ENCODE data around the gene RHOJ. TPM values are rescaled to one million over a fixed set of nuclear protein-coding genes. Genes with fewer than 3 reads are reported as not detected.

RHOJ gene
- total and polyA plus RNA-seq, 2 experiments from 2014 or later, result 0.17 TPM; not detected in 1

- Mint-ChIP-seq H3K4me3 (no peak overlapping the region), H3K36me3 (ENCODE audit: low read depth) (no peaks in the 10 kb centered on the region), H3K27me3 (ENCODE audit: insufficient read depth, low read depth, poor library complexity) (no peaks in the 10 kb centered on the region), H3K27ac (no peak overlapping the region), H3K4me1 (peaks cover 7% of the 10 kb centered on the region), H3K9me3 (no peaks in the 10 kb centered on the region)
- H3F3A ChIP-seq (replicated peaks; ENCODE audit: low read depth), result no peaks in the 10 kb centered on the region
- peaks cover 7% of the 10 kb centered on the region; the same call in 1 of the 2 replicates for H3K9me2 ChIP-seq (ENCODE audit: insufficient read depth)
- no peak overlapping the region for H3K27ac ChIP-seq (ENCODE audit: low read depth)
- TF ChIP-seq EZH2phosphoT487 (IDR thresholded peaks at IDR 0.05; ENCODE audit: unreplicated experiment) (no peak), JUNB (IDR thresholded peaks at IDR 0.05; ENCODE audit: unreplicated experiment) (no peak), POLR2AphosphoS5 (IDR thresholded peaks at IDR 0.05; ENCODE audit: low read depth) (no peak), ZNF462 (CRISPR knock-in tag; IDR thresholded peaks at IDR 0.05) (no peak), ZNF114 (CRISPR knock-in tag; IDR thresholded peaks at IDR 0.05) (no peak), NANOG (IDR thresholded peaks at IDR 0.05; ENCODE audit: borderline replicate concordance) (no peak), CTCF (conservative IDR thresholded peaks at IDR 0.05; ENCODE audit: low read depth in 2 of 2) (no peak), CREB1 (CRISPR knock-in tag; IDR thresholded peaks at IDR 0.05; ENCODE audit: low read depth) (no peak), ETS1 (IDR thresholded peaks at IDR 0.05) (no peak), ZNF331 (CRISPR knock-in tag; IDR thresholded peaks at IDR 0.05; ENCODE audit: low read depth) (no peak), EZH2 (IDR thresholded peaks at IDR 0.05; ENCODE audit: low read depth, unreplicated experiment) (no peak), REST (IDR thresholded peaks at IDR 0.05; ENCODE audit: unreplicated experiment) (no peak), STAT1 (IDR thresholded peaks at IDR 0.05; ENCODE audit: unreplicated experiment) (no peak)
- no peak overlapping the region for H3K4me2 ChIP-seq
- no peak overlapping the region for H3K4me3 ChIP-seq
- DNase-seq (ENCODE audit: low spot score) (peak; percentile 24), ATAC-seq (no peak)
- H3K36me3 ChIP-seq (ENCODE audit: insufficient read depth), result no peaks in the 10 kb centered on the region
- H3K27me3 ChIP-seq (ENCODE audit: insufficient read depth), result no peaks in the 10 kb centered on the region
- H3K79me2 ChIP-seq (replicated peaks; ENCODE audit: insufficient read depth), result no peaks in the 10 kb centered on the region
- peak overlapping the region; percentile 67; the same call in 1 of the 2 replicates for H2AFZ ChIP-seq
- no peaks in the 10 kb centered on the region for H3K4me1 ChIP-seq (ENCODE audit: insufficient read depth)
- H4K20me1 ChIP-seq (replicated peaks; ENCODE audit: insufficient read depth), result no peaks in the 10 kb centered on the region
Observed at GRCh38 chr14:63322897-63323573, 118.8 kb downstream of the RHOJ start.
